ENCODE measurements around the gene BICDL1. TPM values are rescaled to one million over a fixed set of nuclear protein-coding genes. Genes with fewer than 3 reads are reported as not detected.
"Not testable (repeated sequence)": the region's sequence is repeated elsewhere in the genome, so short reads cannot be mapped to it uniquely, and the experiment has no call there.

Gene BICDL1, protein sequence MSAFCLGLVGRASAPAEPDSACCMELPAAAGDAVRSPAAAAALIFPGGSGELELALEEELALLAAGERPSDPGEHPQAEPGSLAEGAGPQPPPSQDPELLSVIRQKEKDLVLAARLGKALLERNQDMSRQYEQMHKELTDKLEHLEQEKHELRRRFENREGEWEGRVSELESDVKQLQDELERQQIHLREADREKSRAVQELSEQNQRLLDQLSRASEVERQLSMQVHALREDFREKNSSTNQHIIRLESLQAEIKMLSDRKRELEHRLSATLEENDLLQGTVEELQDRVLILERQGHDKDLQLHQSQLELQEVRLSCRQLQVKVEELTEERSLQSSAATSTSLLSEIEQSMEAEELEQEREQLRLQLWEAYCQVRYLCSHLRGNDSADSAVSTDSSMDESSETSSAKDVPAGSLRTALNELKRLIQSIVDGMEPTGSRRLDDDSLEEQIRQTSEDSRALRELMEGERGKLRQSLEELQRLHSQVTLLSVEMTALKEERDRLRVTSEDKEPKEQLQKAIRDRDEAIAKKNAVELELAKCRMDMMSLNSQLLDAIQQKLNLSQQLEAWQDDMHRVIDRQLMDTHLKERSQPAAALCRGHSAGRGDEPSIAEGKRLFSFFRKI
- 0.39 TPM for total RNA-seq
- long read RNA-seq, partial matches to known transcripts = 0 of 1 reads
- long read RNA-seq, other reads (novel, unspliced or antisense) = 1 of 1 reads

DNA sequence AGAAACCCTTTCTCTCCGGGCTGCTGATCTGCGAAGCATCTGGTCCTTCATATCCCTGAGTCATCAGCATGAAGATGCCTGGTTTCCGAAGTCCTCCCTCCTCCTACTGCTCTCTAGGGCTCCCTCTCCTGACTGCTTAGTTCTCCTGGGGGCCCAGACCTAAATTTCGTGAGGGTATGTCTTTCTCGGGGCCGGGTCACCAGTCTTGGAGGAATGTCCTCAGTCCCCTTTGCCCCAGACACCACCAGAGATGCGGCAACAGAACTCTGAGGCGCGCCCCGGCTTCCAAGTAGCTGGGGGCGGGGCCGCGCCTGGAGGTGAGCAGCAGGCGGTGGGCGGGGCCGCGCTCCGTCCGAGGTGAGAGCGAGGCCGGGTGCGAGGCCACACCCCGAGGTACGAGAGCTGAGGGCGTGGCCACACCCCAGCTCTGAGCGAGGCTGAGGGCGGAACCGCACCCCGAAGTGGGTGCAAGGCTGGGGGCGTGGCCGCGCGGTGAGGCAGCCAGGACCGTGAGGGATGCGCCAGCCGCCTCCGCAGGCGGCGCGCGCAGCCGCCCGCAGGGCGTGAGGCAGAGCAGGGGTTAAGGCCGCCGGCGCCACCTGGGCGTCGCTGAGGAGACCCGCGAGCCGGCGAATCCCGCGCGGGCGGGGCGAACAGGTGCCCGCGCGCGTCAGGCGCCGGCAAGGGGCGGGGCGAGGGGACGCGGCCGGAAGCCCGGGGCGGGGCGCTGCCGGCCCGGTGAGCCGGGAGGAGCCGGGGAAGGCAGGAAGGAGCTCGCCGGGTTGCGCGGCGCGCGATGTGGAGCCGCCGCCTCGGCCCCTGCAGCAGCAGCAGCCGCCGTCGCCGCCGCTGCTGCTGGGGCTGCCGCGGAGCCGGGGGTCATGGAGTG is at the start of gene BICDL1:
Gene BICDL1 (plus strand): TSS at position 765 of the 889 bp plus-strand sequence. CDS start 633 bp downstream, outside the sequence.
- DNase-seq (ENCODE audit: low spot score) = no peak

DNA sequence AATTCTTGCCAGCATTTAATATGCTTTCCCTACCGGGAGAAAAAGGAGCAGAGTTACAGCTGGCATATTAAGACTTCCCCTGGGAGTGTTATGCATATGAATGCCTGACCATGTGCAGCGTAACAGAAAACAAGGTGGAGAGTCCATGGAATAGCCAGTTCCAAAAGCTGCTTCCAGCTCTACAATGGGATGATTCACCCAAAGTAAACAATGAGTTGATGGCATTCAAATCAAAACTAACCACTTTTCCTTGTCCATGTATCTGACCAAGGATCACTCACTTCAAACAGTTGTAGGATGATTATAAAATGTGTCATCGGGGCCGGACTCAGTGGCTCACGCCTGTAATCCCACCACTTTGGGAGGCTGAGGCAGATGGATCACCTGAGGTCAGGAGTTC is 48.1 kb upstream of the BICDL1 start:
- no peak for DNase-seq (ENCODE audit: low spot score)

DNA sequence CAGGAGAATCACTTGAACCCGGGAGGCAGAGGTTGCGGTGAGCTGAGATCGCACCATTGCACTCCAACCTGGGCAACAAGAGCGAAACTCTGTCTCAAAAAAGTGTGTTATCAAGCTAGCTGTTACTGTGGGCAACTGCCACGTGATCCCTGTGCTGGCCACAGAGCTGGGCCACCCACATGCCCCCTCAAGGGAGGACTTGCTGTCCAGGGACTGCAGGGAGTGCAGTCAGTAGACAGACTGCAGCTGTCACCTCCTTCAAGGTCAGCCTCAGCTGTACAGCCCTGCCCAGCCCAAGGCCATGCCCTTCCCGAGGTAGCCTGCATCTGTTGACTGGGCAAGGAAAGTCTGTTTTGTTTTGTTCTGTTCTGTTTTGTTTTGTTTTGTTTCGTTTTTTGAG is 46.6 kb upstream of the BICDL1 start:
- no peak for DNase-seq (ENCODE audit: low spot score)

DNA sequence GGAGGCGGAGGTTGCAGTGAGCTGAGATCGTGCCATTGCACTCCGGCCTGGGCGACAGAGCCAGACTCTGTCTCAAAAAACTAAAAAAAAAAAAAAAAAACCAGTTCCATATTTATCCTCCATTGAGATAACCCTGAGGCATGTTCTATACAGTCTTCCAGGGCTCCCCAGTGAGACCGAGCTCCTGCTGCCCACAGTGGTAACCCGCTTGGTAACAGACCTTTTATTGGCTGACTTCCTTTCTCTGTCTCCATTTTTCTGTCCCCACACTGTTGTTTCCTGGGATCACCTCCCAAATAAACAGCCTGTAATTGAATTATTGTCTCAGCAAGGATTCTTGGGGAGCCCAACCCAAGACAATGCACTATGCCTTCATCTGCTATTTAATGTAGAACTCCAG is 42.8 kb upstream of the BICDL1 start:
- no peak for DNase-seq (ENCODE audit: low spot score)

DNA sequence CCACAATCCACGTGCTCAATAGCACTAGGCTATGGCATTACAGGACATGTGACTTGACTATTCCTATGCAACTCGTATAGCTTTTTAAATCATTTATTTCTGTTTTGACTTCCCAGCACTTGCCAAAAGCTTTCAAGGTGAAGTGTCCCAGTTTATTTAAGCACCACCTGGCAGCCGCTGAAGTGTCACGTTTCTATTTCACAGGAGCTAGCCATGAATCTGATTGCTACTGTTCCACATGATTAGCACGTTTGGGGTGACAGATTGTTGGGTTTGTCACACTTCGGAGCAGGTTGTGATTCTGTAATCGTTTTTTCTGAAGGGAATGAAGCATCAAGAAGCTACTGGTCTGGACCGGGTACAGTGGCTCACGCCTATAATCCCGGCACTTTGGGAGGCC is 39.9 kb upstream of the BICDL1 start:
- no peak for DNase-seq (ENCODE audit: low spot score)

DNA sequence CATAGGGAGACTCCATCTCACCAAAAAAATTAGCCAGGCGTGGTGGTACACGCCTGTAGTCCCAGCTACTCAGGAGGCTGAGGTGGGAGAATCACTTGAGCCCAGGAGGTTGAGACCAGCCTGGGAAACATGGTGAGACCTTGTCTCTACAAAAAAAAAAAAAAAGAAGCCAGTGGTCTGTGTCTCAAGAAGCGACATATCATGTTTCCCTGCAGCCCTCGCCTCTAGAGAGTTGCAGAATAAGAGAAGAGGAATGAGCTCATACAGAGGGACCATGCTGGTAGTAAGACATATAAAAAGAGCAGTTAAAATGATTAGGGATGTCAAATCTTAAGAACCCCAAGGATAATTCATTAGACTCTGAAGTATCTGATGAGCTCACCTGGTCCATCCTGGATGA is 39.4 kb upstream of the BICDL1 start:
- DNase-seq (ENCODE audit: low spot score) = no peak

DNA sequence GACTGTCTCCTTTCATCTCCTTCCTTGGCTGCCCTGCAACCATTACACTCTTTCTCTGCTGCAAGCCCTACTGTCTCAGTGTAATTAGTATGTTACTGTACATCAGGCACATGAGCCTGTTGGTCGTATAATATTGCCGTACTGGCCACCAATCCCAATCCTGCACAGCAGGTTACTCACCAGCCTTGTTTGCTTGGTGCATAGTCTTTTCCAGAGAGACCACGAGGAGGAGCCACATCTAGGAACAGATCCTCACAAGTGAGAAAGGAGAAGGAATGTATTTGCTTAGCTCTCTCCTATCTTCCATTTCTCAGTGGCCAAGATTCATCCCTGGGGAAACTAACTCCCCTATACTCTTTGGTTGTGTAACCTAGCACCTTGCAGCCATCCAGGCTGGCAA is 33.0 kb upstream of the BICDL1 start:
- DNase-seq (ENCODE audit: low spot score) = no peak

DNA sequence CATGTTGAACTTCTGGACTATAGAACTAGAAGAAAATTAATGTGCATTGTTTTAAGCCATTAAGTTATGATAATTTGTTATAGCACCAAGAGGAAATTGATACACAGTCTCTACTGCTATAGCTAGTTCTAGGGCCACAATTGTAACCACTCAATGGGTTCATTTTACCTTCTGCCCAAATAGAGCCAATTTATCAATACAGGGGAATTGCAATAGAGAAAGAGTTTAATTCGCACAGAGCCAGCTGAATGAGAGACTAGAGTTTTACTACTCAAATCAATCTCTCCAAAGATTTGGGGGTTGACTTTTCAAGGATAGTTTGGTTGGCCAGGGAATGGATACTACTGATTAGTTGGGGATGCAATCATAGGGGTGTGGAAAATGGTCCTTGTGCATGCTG is 31.9 kb upstream of the BICDL1 start:
- no peak for DNase-seq (ENCODE audit: low spot score)

DNA sequence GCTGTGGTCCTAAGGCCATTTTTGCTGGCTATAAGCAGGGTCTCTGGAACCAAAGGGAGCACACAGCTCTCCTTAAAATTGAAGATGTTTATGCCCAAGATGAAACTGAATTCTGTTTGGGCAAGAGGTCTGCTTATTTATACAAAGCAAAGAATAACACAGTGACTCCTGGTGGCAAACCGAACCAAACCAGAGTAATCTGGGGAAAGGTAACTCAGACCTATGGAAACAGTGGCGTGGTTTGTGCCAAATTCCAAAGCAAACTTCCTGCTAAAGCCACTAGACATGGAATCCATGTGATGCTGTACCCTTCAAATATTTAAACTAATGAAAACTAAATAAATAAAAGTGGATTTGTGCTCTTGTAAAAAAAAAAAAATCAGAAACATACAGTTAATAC is 29.6 kb upstream of the BICDL1 start:
- DNase-seq (ENCODE audit: low spot score) = no peak

DNA sequence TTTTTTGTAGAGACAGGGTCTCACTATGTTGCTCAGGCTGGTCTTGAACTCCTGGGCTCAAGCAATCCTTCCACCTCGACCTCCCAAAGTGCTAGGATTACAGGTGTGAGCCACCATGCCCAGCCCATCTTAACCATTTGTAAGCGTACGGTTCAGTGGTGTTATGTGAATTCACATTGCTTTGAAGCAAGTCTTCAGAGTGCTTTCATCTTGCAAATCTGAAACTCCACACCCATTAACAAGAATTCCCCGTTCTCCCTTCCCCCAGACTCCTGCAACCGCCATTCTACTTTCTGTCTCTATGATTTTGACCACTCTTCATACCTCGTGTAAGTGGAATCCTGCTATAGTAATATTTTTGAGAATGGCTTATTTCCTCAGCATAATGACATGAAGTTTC is 24.9 kb upstream of the BICDL1 start:
- DNase-seq (ENCODE audit: low spot score) = no peak

DNA sequence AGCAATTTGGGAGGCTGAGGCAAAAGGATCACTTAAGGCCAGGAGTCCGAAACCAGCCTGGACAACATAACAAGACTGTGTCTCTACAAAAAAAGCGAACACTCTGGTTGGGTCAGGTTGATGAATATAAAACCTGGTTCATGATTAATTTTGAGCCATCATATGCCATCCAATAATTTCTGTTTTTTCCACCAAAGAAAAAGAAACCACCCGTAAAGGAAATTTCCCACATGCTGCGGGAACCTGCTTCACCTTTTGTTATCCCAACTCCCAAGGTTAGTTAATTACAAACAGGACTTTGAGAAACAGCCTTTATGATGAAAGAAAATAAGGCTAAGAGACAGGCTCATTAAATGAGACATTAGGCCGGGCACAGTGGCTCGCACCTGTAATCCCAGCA is 24.1 kb upstream of the BICDL1 start:
- no peak for DNase-seq (ENCODE audit: low spot score)

DNA sequence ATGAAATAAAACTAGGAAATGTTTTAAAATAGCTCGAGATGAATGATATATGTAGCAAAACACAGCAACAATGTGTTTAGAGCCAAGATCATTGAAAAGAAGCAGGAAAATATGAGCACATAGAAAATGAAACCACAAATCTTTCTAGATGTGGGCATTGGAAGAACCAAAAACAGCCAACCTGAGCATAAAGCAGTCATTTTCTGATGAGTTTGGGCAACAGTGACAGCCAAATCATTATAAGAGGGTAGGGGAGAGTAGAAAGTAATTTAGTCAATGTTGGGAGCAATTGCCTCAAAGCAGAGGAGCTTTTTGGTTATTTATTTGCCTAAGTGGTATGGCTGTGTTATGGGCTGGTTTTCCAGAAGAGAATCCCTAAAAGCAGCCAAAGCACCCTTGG is 8.8 kb upstream of the BICDL1 start:
- DNase-seq (ENCODE audit: low spot score) = no peak

DNA sequence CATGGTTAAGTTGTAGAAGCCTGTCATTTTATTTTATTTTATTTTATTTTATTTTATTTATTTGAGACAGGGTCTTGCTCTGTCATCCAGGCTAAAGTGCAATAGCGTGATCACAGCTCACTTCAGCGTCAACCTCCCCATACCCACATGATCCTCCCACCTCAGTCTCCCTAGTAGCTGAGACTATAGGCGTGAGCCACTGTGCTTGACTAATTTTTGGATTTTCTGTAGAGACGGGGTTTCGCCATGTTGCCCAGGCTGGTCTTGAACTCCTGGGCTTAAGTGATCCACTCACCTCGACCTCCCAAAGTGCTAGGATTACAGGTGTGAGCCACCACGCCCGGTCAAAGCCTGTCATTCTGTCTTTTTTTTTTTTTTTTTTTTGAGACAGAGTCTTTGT is 8.3 kb upstream of the BICDL1 start:
- not testable (repeated sequence) for DNase-seq (ENCODE audit: low spot score)

DNA sequence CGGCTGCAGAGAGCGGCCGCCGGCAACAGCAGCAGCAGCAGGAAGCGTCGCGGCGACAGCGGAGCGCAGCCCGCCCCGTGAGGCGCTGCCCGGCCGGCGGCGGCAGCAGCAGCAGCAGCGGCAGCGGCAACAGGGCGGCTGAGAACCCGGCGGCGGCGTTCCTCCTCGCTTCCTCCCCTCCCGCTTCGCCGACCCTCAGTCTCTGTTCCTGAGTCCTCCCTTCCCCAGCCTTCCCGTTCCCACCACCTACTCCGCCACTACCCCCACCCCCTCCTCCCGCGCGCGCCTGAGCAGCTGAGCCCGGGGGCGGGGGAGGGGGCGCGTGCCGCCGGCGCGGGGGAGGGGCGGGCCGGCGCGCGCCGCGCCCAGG is 310 bp downstream of the BICDL1 start:
- DNase-seq (ENCODE audit: low spot score) = no peak

DNA sequence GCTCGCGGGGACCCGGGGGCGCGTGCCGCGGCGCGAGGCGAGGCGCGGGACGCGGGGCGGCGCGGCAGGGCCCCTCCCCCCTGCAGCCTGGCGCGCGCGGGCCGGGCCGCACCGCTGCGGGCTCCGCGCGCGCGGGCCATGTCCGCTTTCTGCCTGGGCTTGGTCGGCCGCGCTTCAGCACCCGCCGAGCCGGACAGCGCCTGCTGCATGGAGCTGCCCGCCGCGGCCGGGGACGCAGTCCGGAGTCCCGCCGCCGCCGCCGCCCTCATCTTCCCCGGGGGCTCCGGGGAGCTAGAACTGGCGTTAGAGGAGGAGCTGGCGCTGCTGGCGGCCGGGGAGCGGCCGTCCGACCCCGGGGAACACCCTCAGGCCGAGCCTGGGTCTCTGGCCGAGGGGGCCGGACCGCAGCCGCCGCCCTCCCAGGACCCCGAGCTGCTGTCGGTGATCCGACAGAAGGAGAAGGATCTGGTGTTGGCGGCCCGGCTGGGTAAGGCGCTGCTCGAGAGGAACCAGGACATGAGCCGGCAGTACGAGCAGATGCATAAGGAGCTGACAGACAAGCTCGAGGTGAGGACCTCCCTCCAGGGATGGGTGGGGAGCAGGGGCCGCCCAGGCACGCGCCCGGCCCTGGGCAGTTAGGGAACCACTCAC is 820 bp downstream of the BICDL1 start:
- DNase-seq (ENCODE audit: low spot score) = no peak

DNA sequence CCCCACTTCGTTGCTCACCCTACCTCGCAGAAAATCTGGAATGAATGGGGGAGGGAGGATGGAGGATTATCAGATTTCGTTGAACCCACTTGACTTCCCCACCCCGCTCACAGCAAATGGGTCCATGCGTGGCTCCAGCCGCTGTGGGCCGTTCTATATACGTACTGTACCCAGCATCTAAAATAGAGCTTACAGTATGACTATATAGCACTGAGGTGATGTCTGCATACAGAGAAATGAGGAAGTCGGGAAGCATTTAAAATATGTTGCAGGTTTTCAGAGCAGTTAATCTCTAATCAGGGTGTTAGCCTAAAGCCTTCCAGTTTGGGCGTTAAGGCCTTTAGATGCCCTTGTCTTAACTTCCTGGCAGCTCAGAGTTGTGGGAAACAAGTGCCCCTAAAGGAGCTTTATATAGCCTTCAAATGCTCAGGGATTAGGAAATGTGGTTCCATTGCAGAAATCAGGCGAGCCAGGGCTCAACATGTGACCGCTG is 1.4 kb downstream of the BICDL1 start:
- no peak for DNase-seq (ENCODE audit: low spot score)

DNA sequence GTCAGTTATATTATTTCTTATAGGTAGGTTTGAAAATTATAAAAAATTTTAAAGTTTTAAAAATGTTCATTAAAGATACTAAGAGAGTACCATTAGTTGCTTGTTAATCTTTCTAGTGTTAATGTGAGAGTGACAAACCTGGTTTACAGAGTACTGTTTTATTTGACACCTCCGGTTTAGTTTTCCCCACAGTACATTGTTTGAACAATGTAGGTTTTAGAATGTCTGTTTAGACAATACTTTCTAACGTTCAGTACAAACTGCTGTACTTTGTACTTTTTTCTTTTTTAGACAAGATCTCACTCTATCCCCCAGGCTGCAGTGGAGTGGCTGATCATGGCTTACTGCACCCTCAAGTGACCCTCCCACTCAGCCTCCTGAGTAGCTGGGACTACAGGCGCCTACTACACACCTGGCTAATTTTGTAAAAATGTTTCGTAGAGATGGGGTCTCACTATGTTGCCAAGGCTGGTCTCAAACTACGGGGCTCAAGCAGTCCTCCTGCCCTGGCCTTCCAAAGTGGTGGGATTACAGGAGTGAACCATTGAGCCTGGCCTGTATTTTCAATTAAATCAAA is 3.2 kb downstream of the BICDL1 start:
- DNase-seq (ENCODE audit: low spot score) = no peak

DNA sequence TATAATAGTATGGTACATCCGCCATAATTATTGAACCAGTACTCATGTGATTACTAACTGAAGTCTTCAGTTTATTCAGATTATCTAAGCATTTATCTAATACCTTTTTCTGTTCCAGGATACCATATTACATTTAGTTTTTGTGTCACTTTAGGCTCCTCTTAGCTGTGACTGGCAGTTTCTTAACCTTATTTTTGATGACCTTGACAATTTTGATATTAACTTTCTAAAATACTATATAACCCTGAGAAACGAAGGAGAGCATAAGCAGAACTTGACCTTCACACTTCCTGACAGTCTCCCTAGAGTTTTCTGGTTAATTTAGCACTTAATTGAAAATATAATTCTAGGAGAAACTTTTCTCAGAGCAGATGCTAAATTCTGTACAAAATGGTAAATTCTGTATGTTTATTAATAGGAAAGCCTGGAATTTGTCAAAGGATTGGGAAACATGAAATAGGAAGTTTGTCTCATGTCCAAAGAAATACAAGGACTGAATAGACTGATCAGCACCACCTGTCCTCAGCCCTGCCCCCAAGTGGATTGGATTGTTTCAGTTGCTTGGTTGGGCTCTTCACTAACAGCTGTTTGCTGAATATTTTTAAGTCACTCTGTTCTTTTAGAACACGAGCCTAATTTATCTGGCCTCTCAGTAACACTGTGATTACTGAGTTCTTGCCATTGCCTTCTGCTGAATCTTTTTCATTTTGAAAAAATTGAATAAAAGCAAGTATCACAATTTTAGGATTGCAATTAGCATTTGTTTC is 6.0 kb downstream of the BICDL1 start:
- no peak for DNase-seq (ENCODE audit: low spot score)

DNA sequence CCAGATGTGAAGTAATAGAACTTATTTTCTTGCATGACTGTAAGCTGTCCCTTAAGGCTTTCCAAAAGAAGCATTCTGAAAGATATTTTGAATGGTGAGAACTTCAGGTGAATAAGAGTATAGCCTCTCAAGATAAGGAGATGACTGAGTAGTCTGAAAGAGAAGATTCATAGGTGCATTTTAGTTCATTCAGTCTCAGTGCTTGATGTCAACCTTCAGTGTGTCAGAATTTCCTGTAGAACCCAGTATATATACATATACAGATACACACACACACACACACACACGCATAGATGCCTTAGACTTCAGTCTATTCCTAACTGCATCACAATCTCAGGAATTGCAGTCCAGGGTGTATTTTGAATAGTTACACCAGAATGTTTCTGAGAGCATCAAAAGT is 7.4 kb downstream of the BICDL1 start:
- DNase-seq (ENCODE audit: low spot score) = no peak

Measured in mesenteric fat pad (tissue), 1 donor.